PC-9 (cell line): ENCODE data around the gene F5.

Source experiments
- CTCF ChIP-seq: fragments of 200-600 bp; sonication (generic); conservative IDR thresholded peaks from 2 replicates; pipeline ENCODE4 v1.6.1; 2017; ENCODE audit warnings: mixed run types, antibody characterized with exemption, mild to moderate bottlenecking, moderate library complexity
- EZH2 ChIP-seq: fragments of 200-600 bp; sonication (generic); IDR thresholded peaks from 2 replicates; pipeline ENCODE4 v1.8.0; 2017; ENCODE audit warnings: antibody characterized with exemption, low read depth

GRCh38 chr1:169588785-169589485 lies 2.7 kb upstream of the F5 start:
- no peak for TF ChIP-seq CTCF
- no peak for TF ChIP-seq EZH2
